PFSK-1 (cell line): ENCODE measurements around the gene DLEU7.

Experiments used
- FOXP2 ChIP-seq: optimal IDR thresholded peaks from 2 replicates; pipeline ENCODE3; 2011; ENCODE audit warnings: borderline replicate concordance, control low read depth, inconsistent platforms; ENCODE audit not compliant: insufficient read depth; ENCODE audit errors: extremely low read length, extremely low read depth
- POLR2AphosphoS5 ChIP-seq: IDR thresholded peaks from 2 replicates; pipeline ENCODE4 v1.6.1; 2012; ENCODE audit warnings: low read depth, mild to moderate bottlenecking, control low read depth, low read length, moderate library complexity
- REST ChIP-seq, 2 experiments: IDR thresholded peaks; 2 replicates each; pipeline versions ENCODE4 v1.6.1 to v1.8.0; 2011 to 2012; ENCODE audit warnings: low read depth in 2 of 2, low read length in 2 of 2, control low read depth in 1 of 2, inconsistent platforms in 1 of 2, mild to moderate bottlenecking in 1 of 2, moderate library complexity in 1 of 2; ENCODE audit not compliant: insufficient read depth in 1 of 2
- SIN3A ChIP-seq: IDR thresholded peaks from 2 replicates; pipeline ENCODE4 v1.6.1; 2012; ENCODE audit warnings: mild to moderate bottlenecking, low read length, moderate library complexity, borderline replicate concordance; ENCODE audit not compliant: insufficient read depth
- TAF1 ChIP-seq: IDR thresholded peaks from 2 replicates; pipeline ENCODE4 v1.6.1; 2012; ENCODE audit warnings: low read length, control low read depth, borderline replicate concordance; ENCODE audit not compliant: insufficient read depth

GRCh38 chr13:50873467-50873866, 30.0 kb upstream of the DLEU7 start:
- TF ChIP-seq REST (IDR thresholded peaks at IDR 0.05; ENCODE audit: insufficient read depth in 1 of 2, low read depth in 2 of 2, low read length in 2 of 2) = no peak
- no peak for TF ChIP-seq POLR2AphosphoS5
- TF ChIP-seq SIN3A = no peak
- TF ChIP-seq TAF1 = no peak
- TF ChIP-seq FOXP2 = no peak
